HG03280 (cell line): Measurements from ENCODE around the gene HOXB5.

Source experiments
- ATAC-seq: cut with Tn5 transposase; IDR thresholded peaks from one replicate; pipeline ENCODE4 v1.9.1; 2021; ENCODE audit warnings: mild to moderate bottlenecking, moderate library complexity; ENCODE audit not compliant: unreplicated experiment

Gene HOXB5

GRCh38 chr17:48551214-48551555, 42.4 kb downstream of the HOXB5 start:
- no peak for ATAC-seq

GRCh38 chr17:48550502-48551213, 42.9 kb downstream of the HOXB5 start:
- no peak for ATAC-seq

- no peak for ATAC-seq
These were observed 43.6 kb downstream of the HOXB5 start for GRCh38 chr17:48549914-48550501.

GRCh38 chr17:48549281-48549630, 44.3 kb downstream of the HOXB5 start:
- no peak for ATAC-seq

- no peak for ATAC-seq
These were observed 44.9 kb downstream of the HOXB5 start for GRCh38 chr17:48548523-48549280.

GRCh38 chr17:48547808-48548522, 45.6 kb downstream of the HOXB5 start:
- no peak for ATAC-seq

- no peak for ATAC-seq
These were observed 46.4 kb downstream of the HOXB5 start for GRCh38 chr17:48546924-48547807.

GRCh38 chr17:48546137-48546923, 47.2 kb downstream of the HOXB5 start:
- no peak for ATAC-seq

GRCh38 chr17:48545539-48545938, 48.0 kb downstream of the HOXB5 start:
- no peak for ATAC-seq

GRCh38 chr17:48545022-48545375, 48.6 kb downstream of the HOXB5 start, which contains the start of gene HOXB2:
TSS of gene HOXB2 (minus strand) at chr17:48545109. CDS start at chr17:48544911, 198 bp downstream.
- no peak for ATAC-seq

- no peak for ATAC-seq
These were observed 49.1 kb downstream of the HOXB5 start for GRCh38 chr17:48544349-48545021.

GRCh38 chr17:48543854-48544348, 49.7 kb downstream of the HOXB5 start:
- ATAC-seq, result no peak

- ATAC-seq, result peak; percentile 47
These were observed 50.3 kb downstream of the HOXB5 start for GRCh38 chr17:48543107-48543853.

- no peak for ATAC-seq
These were observed 50.9 kb downstream of the HOXB5 start for GRCh38 chr17:48542698-48543106.

GRCh38 chr17:48542114-48542656, 51.4 kb downstream of the HOXB5 start:
- ATAC-seq, result no peak

- ATAC-seq, result no peak
These were observed 51.9 kb downstream of the HOXB5 start for GRCh38 chr17:48541577-48542113.
